ENCODE results near the gene CYP4F2. TPM values are rescaled to one million over a fixed set of nuclear protein-coding genes. Genes with fewer than 3 reads are reported as not detected.
"Not testable (repeated sequence)": the region's sequence is repeated elsewhere in the genome, so short reads cannot be mapped to it uniquely, and the experiment has no call there.

CYP4F2 gene
- total RNA-seq, 4 donors from 2014 or later: 0.98 TPM; not detected in 3

- DNase-seq: no peak
- TF ChIP-seq POLR2A (IDR thresholded peaks at IDR 0.05) (no peak), CTCF (IDR thresholded peaks at IDR 0.05 in 4 of 5, conservative IDR thresholded peaks at IDR 0.05 in 1 of 5) (no peak)
- H3K9me3 ChIP-seq: peaks cover 0 to 9% (median 0%) of the 10 kb centered on the region in 3 donors
- peaks cover 0 to 18% (median 15%) of the 10 kb centered on the region in 3 donors for H3K27me3 ChIP-seq
- no peaks in the 10 kb centered on the region for H3K4me1 ChIP-seq
- intact Hi-C loops (cut with DNase I; ENCODE audit: low total_unique reads): no loop called here
- H3K27ac ChIP-seq: no peak overlapping the region
- no peak for ATAC-seq
- in situ Hi-C loops (cut with MboI; ENCODE audit: low sequenced_read_pairs in 4 of 4): no loop called here
- H3K36me3 ChIP-seq: no peaks in the 10 kb centered on the region
- no peak overlapping the region for H3K4me3 ChIP-seq
Measured at GRCh38 chr19:15913830-15914229, 16.0 kb upstream of the CYP4F2 start.

GRCh38 chr19:15913384-15913783 lies 15.5 kb upstream of the CYP4F2 start:
- TF ChIP-seq POLR2A (IDR thresholded peaks at IDR 0.05): no peak
- TF ChIP-seq CTCF (IDR thresholded peaks at IDR 0.05 in 4 of 5, conservative IDR thresholded peaks at IDR 0.05 in 1 of 5): no peak
- Histone ChIP-seq H3K4me1 (no peaks in the 10 kb centered on the region), H3K27ac (no peak overlapping the region), H3K9me3 (peaks cover 0 to 9% (median 0%) of the 10 kb centered on the region in 3 donors), H3K27me3 (peaks cover 0 to 18% (median 15%) of the 10 kb centered on the region in 3 donors), H3K4me3 (no peak overlapping the region), H3K36me3 (no peaks in the 10 kb centered on the region)
- intact Hi-C loops (cut with DNase I; ENCODE audit: low total_unique reads) (no loop called here), in situ Hi-C loops (cut with MboI; ENCODE audit: low sequenced_read_pairs in 4 of 4) (no loop called here)
- no peak for DNase-seq
- ATAC-seq: no peak

- Histone ChIP-seq H3K9me3 (peaks cover 0 to 9% (median 0%) of the 10 kb centered on the region in 3 donors), H3K4me3 (no peak overlapping the region), H3K27me3 (peaks cover 0 to 22% (median 15%) of the 10 kb centered on the region in 3 donors), H3K27ac (no peak overlapping the region), H3K4me1 (no peaks in the 10 kb centered on the region), H3K36me3 (no peaks in the 10 kb centered on the region)
- no peak for ATAC-seq
- TF ChIP-seq CTCF (IDR thresholded peaks at IDR 0.05 in 4 of 5, conservative IDR thresholded peaks at IDR 0.05 in 1 of 5) (no peak), POLR2A (IDR thresholded peaks at IDR 0.05) (no peak)
- in situ Hi-C loops (cut with MboI; ENCODE audit: low sequenced_read_pairs in 4 of 4): no loop called here
- no peak for DNase-seq
- intact Hi-C loops (cut with DNase I; ENCODE audit: low total_unique reads): no loop called here
Measured at GRCh38 chr19:15911599-15912235, 13.8 kb upstream of the CYP4F2 start.

GRCh38 chr19:15905026-15905425 lies 7.2 kb upstream of the CYP4F2 start:
- in situ Hi-C loops (cut with MboI; ENCODE audit: low sequenced_read_pairs in 4 of 4) (no loop called here), intact Hi-C loops (cut with DNase I; ENCODE audit: low total_unique reads) (no loop called here)
- no peak overlapping the region for H3K4me3 ChIP-seq
- no peaks in the 10 kb centered on the region for H3K36me3 ChIP-seq
- ATAC-seq: no peak
- H3K9me3 ChIP-seq: no peaks in the 10 kb centered on the region
- peaks cover 0 to 7% (median 0%) of the 10 kb centered on the region in 3 donors for H3K27me3 ChIP-seq
- no peak for DNase-seq
- no peak for TF ChIP-seq CTCF (IDR thresholded peaks at IDR 0.05 in 4 of 5, conservative IDR thresholded peaks at IDR 0.05 in 1 of 5)
- no peak for TF ChIP-seq POLR2A (IDR thresholded peaks at IDR 0.05)
- no peaks in the 10 kb centered on the region for H3K4me1 ChIP-seq
- no peak overlapping the region for H3K27ac ChIP-seq

- H3K4me3 ChIP-seq; intact Hi-C loops (cut with DNase I; ENCODE audit: low total_unique reads); ATAC-seq; H3K4me1 ChIP-seq; H3K36me3 ChIP-seq; DNase-seq; H3K27ac ChIP-seq; in situ Hi-C loops (cut with MboI; ENCODE audit: low sequenced_read_pairs in 4 of 4); H3K9me3 ChIP-seq: not testable (repeated sequence)
- H3K27me3 ChIP-seq: peaks cover 2 to 11% (median 5%) of the 10 kb centered on the region in 3 donors
Measured at GRCh38 chr19:15902898-15903297, 5.0 kb upstream of the CYP4F2 start.
